GM19238 (cell line): ENCODE data around the gene CPNE4.

ENCODE experiments used
- DNase-seq: peaks from one replicate; pipeline ENCODE4 v3.0.0; 2011; ENCODE audit warnings: low spot score; ENCODE audit not compliant: insufficient read length

The CPNE4 gene

DNA sequence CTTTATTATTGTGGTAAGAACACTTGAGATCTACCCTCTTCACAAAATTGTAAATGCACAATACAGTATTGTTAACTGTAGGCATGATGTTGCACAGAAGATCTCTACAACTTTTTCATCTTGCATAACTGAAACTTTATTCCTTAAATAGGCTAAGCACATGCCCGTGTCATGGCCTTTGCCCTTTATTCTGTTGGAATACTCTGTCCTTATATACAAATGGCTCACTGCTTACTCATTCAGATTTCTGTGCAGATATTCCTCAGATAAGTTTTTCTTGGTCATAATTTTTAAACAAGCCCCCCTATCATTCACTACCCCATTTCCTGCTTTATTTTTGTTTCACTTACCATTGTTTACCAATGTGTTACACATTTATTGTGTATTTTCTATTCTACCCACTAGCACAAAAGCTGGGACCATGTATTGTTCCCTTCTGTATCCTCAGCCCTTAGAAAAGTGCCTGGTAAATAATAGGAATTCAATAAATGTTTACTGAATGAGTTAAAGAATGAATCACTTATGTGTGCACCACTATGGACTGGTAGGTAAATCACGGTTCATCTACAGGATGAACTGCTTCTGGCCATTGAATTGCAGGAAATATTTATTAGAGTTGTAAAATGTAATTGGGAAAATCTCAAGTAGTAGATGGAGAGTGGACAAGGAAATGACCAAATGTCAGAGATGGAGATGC is 151.0 kb downstream of the CPNE4 start:
- DNase-seq: no peak

DNA sequence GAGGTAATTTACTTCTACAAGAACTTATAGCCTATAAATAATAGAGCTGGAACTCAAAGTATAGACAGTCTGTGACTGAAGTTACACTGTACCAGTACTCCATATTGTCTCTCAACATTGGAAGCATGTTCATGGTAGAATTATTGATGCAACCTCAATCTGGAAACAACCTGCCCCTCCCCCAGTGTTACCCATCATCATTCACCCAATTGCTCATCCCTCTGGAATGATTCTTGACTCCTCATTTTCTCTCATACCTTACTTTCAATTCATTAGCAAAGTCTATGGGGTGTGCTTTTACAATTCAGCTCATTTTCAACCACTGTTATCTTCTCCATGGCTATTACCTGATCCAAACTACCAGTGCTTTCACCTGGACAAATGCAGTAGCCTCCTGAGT is 151.7 kb downstream of the CPNE4 start:
- DNase-seq: no peak

DNA sequence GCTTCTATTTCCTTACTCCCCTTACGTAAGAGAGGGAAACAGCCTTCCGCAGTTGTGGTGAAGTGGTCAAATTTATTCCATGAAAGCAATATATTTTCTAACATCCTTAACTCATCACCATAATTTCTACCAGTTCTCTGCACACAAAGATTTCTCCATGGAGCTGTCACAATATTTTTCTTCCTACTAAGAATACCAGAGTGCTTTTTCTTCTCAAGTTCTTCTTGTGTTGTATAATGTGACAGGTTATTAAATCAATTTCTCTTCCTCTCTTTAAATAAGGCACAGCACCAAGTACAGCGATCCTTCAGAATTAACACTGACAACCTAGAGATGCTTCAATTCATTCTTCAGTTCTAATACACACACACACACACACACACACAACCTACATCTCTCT is 153.0 kb downstream of the CPNE4 start:
- no peak for DNase-seq

DNA sequence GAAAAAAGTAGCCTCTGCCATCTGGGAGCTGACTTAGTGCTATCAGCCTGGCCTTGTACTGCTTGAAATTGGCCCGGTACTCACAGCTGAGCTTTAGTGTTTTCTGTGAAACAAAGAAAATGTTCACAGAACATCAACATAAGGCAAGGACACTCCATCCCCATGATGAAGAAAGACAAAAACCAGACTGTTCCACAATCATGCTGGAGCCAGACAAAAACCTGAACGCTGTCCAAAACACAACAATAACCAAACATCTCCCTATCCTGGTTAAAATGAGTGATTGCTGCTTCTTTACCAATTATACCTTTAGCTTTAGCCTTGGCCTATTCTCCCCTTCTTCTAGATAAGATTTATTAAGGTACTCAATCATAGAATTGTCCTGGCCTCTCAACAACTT is 153.9 kb downstream of the CPNE4 start:
- no peak for DNase-seq

DNA sequence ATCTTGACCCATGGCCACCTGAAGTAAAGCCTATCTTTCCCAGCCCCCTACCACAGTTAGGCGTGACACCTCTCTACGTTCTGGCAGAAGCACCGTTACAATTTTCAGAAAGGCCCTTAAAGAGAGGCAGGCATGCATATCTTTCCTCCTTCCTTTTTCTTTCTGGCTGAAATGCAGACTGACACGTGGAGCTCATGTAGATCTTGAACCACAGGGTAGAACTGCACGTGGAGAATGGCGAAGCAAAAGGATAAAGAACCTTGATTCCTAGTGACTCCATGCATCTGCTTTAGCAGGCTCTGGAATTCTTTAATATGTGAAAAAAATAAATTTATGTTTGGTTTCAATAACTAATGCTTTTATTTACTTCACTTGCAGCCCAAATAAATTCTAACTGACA is 166.6 kb downstream of the CPNE4 start:
- DNase-seq: no peak

DNA sequence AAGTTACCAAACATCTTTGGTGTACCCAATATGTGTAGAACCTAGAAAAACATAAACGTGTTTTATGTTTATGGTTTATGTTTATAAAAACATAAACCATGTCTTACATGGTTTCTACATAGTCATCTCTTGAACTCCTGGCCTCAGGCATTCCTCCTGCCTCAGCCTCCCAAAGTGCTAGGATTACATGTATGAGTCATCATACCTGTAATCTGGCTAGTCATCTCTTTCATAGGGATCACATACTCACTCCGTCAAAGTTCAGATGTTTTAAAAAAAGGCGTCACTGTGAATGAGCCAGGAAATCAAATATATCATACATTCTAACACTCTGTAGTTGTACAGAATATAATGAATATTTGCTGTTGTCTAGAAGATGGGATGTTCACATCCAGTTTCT is 178.6 kb downstream of the CPNE4 start:
- DNase-seq: no peak

DNA sequence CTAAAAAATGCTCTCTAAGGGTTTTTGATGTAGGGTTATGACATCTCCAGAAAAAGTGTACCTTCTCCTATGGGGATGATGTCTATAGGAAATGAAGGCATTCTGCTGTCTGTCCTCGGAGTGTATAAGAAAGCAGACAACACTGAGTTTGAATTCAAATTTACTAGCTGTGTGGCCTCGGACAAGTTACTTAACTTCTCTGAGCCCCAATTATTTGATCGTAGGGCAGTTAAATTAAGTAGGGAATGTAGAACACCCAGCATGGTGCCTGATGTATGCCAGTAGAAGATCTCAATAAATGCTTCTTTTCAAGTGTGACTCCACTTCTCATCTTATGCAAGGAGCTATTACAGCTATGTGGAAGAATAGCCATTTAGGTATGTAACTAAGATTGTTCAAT is 184.6 kb downstream of the CPNE4 start:
- DNase-seq: no peak

DNA sequence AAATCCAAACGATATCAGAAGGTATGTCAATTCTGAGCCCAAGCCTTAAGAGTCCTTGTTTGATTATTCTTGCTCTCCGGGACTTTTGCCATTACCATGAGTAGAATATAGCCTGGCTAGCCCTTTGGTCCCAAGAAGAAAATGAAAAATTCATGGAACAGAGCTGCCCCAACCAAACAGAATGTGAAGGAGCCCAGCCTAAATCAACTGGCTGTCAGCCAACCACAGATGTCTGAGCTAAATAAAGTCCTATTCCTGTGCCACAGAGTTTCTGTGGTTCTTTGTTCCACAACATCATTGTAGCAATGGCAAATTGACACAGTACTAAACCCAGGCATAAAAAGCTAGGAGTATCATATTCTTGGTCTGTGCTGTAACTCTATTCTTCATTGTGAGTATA is 185.2 kb downstream of the CPNE4 start:
- DNase-seq: no peak

DNA sequence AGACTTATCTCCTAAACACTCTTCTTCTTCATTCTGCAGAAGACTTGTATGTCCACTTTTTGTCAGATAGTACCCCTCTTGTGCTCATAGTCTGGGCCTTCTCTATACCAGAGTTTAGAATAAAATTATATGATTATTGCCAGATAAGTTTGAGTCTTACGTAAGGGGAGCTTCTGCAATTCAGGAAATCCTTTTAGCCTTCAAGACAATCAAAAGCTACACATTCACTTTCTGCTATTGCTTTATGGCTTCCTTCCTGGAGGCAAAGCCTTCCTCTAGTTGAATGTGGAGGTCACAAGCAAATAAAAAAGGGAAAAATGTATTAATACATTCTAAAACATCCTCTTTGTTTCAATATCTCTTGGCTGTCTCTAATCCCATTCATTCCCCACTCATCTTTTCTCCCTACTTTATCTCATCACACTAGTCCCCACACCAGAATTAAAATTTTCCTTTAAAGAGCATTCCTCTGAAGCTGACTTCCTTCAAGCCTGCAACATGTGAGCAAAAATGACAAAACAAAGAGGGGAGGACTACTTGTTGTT is 186.8 kb downstream of the CPNE4 start:
- DNase-seq: no peak

DNA sequence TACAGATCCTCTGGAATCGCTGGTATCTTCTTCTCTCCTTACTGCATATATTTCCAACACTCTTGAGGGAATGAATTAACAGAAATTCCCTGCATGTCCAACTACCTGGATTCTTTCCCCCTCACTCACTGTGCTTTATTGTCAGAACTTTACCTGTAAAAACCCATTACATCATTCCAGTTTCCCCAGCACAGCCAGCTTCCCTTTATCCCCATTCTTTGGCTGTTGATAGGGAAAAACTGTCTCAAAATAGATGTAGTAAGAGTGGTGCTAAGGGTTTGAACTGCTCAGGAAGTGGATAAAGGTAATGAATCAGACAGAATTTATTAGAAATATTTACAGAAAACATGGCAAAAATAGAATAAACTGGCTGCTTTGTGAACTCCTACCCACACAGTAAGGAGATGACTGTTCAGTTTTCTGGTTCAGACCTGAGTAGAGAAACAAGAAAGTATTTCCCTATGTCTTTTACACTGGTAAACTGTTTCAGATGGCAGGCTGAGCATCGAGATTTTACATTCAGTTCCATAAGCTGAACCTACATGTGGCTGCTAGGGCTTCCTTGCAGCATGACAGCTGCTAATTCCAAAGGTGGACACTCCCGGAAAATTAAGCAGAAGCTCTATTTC is 188.4 kb downstream of the CPNE4 start:
- DNase-seq: no peak

DNA sequence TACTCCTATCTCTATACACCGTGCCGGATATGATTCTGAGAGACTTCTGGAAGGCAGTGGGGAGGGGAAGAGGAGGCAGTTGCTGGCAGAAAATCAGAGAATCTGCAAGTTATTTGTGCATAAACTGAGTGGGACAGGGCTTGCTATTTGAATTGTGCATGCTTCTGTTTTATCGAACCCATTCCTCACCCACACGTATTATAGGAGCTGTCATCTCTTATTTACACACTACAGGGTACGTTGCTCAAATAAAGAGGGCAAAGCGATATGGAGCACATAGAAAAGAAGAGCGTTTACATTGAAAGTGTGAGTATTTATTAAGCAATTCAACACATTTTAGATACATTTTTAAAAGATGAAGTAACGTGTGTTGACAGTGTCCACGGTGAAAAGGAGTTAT is 191.6 kb downstream of the CPNE4 start:
- DNase-seq: no peak

DNA sequence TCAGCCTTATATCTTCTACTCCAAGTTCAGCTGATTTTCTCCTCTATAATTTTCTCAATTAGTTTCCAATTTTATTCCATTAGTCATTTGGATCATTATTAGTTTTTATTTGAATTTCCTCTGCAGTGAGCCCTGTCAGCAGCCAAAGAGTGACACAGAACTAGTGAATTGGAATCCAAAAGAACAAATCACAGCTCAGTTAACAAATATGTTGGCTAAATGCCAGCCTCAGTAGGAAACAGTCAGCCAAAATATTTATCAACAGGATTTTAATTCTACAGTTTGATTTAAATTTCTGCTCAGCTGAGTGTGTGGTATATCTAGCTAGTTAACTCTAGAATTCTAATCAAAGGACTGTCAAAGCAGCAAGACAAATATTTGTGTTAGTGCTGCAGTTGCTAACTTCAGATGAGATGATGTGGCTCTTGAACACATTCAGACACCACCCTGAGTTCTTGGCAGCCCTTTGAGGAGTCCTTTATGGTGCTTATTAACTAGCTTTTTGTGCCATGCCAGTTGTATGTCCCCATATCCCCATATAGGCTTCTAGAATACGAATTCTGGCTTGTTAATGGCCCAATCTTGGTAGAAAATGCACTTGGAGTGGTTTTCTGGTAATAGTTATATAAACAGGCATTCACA is 194.5 kb downstream of the CPNE4 start:
- DNase-seq: no peak

DNA sequence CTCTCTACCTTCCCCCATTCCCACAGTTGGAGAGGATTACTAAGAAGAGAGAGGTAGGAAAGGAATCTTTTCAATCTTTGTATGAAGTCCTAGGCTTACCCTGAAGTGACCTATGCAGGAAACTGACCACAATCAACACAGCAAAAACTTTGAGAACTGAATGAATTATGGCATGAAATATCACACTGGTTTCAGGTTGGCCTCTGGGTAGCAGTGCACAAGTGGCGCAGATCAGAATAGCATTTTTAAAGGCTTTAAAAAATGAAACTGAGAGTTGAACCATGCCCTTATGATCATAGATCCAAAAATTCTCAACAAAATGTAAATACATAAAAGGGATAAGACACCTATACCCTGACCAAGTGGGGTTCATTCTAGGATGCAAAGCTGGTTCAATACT is 198.9 kb downstream of the CPNE4 start:
- no peak for DNase-seq

DNA sequence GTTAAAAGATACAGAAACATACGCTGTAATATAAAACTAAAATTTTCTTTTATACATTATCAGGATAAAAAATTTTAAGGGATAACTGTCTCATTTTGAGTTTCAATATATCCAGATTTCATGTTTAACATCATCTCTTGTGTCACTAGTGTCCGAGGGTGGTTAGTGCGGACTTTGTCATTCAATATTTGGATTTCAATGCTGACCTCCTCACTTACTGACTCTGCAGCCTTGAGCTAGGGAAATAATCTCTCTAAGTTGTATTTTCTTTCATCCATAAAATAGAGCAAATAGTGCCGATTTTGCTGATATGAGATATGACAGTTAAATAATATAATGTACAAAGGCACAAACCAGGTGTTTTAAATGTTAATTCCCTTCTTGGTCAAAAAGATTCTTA is 203.2 kb downstream of the CPNE4 start:
- DNase-seq: no peak

DNA sequence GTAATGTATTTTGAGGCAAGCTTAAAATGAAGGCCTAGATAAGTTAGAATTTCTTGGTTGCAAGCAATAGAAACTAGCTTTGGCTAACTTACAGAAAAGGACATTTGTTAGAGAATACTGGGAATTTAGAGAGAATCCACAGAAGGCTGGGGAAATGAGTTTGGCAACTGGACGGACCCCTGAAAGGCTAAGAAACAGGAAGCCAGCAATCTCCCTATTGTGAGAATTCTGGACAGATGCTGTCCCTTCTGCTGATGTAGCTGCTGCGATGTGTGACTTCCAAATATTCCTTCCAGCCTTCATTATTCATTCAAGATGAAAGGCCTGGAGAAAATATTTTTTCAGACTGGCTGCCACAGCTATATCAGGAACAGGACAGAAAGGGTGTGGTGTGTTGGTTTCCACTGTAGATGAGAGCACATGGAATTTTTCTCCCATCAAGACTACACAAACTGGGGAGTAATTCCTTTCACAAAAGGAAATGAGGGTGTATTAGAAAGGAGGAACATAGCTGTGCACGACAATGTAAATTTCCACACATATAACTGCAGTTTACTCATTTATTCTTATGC is 213.5 kb downstream of the CPNE4 start:
- DNase-seq: no peak

DNA sequence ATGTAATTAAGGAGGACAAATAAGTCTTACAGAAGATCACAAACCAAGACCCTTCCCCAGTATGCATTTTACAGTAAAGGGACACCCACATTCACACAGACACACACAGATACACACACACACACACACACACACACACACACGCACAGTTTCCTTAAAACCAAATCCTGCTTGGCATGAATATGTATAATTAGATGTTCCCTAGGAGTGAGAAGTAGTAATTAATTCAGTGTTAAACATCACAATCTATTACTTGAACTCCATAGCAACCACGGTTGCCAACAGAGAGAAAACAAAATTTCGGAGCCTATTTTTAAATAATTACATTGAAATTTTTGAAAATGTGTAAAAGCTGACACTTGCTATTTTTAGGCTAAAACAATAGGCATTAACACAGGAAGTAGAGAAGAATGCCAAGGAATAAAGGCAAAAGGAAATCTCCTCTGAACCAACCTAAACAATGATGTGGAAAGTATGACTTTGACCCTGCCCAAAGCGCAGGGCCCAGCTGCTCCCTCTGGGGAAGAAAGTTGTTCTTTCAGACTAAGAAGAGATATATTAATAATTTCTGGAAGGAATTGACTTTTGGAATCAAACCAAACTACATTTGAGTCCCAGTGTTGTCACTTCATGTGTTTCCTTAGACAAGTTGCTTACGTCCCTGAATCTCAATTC is 215.3 kb downstream of the CPNE4 start:
- no peak for DNase-seq

DNA sequence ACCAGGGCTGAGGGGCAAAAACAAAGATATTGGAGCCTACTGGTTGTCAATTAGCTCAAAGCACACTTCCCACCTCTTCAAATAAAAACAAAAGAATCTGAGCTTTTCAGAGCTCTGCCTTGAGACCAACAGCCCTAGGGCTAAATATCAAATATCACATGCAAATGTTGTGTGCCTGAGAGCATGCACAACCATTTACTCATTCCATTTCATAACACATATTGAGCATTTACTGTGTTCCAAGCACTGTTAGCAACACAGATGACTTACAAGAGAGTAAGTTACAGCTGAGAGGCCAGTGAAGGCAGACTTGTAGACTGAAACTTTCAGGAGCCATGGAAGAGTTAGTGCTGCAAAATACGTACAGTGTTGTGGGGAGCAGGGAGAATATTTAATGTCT is 222.4 kb downstream of the CPNE4 start:
- DNase-seq: no peak

DNA sequence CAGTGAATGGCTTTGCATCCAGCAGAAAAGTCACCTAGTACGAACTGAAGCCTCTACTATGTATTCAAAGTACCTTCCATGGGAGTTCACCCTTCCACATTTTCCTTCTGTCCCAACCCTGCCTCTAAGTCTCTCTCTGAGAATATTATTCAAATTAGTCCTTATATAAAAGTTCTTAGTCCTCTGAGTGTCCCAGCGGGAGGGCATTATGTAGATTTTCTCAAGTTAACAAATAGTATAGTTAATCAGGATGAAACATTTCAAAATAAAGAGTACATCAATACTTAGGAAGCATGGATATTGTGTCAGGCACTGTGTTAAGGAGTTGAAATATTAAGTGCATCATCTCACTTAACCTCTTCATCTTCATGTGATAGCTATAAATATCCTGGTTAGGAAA is 223.3 kb downstream of the CPNE4 start:
- DNase-seq: no peak

DNA sequence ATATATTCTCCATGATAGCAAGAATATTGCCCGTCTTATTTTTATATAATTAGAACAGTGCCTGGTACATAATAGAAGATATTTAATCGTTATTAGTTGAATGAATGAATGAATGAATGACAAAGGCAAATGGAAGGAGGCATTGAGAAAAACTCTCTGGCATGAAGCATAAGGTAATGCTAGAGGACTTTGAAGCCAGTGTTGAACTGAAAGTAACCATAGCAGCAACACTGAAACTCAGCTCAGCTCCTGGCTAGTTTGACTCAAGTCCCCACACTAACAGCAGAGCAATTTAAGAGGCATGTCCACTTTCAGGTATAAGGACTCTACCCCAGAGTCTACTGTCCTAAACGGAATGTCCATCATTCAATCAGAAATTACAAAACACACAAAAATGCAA is 227.0 kb downstream of the CPNE4 start:
- DNase-seq: no peak

DNA sequence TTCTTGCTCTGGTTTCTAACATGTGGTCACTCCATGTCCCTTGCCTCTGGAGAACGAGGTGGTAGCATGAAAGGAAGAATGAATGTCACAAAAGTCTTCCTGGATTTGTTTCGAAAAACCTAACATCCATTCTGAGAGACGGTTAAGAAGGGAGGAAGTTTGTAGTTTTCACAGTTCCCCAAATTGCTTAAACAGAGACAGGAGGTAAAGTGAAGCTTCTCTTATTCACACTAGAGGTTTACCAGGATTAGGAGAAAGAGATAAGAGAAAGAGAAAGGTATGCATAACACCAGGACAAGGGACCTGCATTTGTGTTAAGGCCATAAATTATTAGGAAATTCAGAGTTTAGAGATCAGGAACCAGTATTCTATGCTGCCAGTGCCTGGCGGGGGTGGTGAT is 228.1 kb downstream of the CPNE4 start:
- DNase-seq: no peak

DNA sequence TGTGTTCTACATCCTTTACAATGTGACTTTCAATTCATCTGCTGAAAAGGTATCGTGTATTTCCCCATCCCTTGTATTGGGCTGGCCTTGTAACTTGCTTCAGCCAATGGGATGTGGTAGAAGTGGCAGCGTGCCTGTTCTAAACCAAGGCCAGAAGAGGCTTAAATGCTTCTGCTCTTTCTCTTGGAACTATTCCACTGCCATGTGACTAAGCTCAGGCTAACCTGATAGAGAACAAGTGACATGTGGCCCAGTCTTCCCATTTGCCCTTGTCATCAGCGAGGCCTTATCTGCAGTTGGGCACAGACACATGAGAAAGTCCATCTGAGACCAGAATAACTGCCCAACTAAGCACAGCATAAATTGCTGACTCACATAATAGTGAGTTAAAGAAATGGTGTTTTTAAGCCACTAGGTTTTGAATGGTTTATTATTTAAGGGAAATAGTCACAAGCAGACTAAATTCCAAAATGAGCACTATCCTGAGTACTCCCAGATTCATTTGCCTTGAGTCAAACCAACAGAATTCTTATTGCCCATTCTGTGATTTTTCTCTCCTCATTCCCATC is 230.2 kb downstream of the CPNE4 start:
- no peak for DNase-seq

DNA sequence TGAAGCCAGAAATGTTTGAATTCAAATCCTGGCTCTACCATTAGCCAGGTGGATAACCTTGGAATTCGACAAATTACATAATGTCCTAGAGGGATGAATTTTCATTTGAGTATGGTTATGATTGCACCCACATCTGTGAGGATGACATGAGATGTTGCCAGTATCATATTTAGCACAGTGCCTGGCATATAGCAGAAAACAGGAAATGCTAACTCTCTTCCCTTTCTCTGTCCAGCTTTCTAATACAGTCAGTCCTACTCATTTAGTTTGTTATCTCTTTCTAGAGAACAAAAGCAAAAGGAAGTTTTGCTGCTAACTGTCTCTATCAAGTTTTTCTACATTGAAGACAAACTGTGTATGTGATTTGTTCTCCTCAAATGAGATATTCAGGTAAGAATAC is 231.7 kb downstream of the CPNE4 start:
- no peak for DNase-seq
